ENCODE measurements around the gene CBLC. TPM values are rescaled to one million over a fixed set of nuclear protein-coding genes. Genes with fewer than 3 reads are reported as not detected.
A peak's percentile ranks its signal among the peaks of the same experiment; 100 is the strongest.

Gene CBLC
- total RNA-seq, 1 experiment from 2014 or later = 15.9 TPM

- Histone ChIP-seq H4K20me1 (ENCODE audit: control insufficient read depth, insufficient read depth, insufficient read length) (no peaks in the 10 kb centered on the region), H3K56ac (ENCODE audit: insufficient read length, low read depth, low read length) (no peak overlapping the region), H3K4ac (ENCODE audit: low read depth, low read length) (no peak overlapping the region), H2BK120ac (ENCODE audit: low read depth, low read length, poor library complexity, severe bottlenecking) (no peak overlapping the region), H3K18ac (ENCODE audit: insufficient read length, low read depth, low read length) (no peak overlapping the region), H2BK15ac (ENCODE audit: low read depth, low read length) (no peak overlapping the region), H4K5ac (ENCODE audit: insufficient read length, low read depth, low read length) (no peak overlapping the region), H3K27me3 (ENCODE audit: insufficient read depth, low read length) (peaks cover 35% of the 10 kb centered on the region), H3K27ac (ENCODE audit: insufficient read length, low read depth, low read length) (no peak overlapping the region), H3K9ac (ENCODE audit: extremely low read depth, insufficient read length, low read length) (no peak overlapping the region), H2BK20ac (ENCODE audit: low read depth, low read length, poor library complexity, severe bottlenecking) (no peak overlapping the region), H3K4me1 (ENCODE audit: insufficient read depth, low read length) (no peaks in the 10 kb centered on the region), H2AFZ (ENCODE audit: low read length) (no peak overlapping the region), H2BK12ac (ENCODE audit: insufficient read length, low read depth, low read length) (no peak overlapping the region), H3K23ac (ENCODE audit: insufficient read length, low read depth, low read length) (no peak overlapping the region), H3T11ph (ENCODE audit: low read length) (no peak overlapping the region), H3K79me2 (ENCODE audit: insufficient read depth, low read length) (no peaks in the 10 kb centered on the region), H3K23me2 (ENCODE audit: insufficient read length, low read depth, low read length, poor library complexity, severe bottlenecking) (peaks cover 23% of the 10 kb centered on the region), H2BK5ac (ENCODE audit: insufficient read length, low read length) (no peak overlapping the region), H4K8ac (replicated peaks; ENCODE audit: insufficient read length, low read depth, low read length) (no peak overlapping the region), H2AK5ac (ENCODE audit: insufficient read length, low read length) (no peak overlapping the region), H3K14ac (ENCODE audit: insufficient read depth, low read length) (no peak overlapping the region), H4K91ac (ENCODE audit: insufficient read length, low read depth, low read length) (no peak overlapping the region), H3K4me2 (ENCODE audit: insufficient read depth, insufficient read length, low read length) (no peak overlapping the region), H3K79me1 (ENCODE audit: insufficient read depth, low read depth, low read length, poor library complexity, severe bottlenecking) (no peaks in the 10 kb centered on the region), H3K9me3 (ENCODE audit: control insufficient read depth, low read depth, low read length) (no peaks in the 10 kb centered on the region)
- no peaks in the 10 kb centered on the region; a peak in 1 of 5 replicates for H3K9me3 Mint-ChIP-seq
- DNase-seq = no peak
- H3K27ac Mint-ChIP-seq = no peak overlapping the region
- TF ChIP-seq CTCF (conservative IDR thresholded peaks at IDR 0.05) = no peak
- H3K36me3 Mint-ChIP-seq (ENCODE audit: insufficient read depth in 1 of 3, low read depth in 3 of 3) = no peaks in the 10 kb centered on the region; a peak in 1 of 7 replicates
- peak overlapping the region in 1 of 2 experiments; percentile 66; a peak in 3 of 5 replicates for H3K4me3 Mint-ChIP-seq
- peaks cover 22 to 44% of the 10 kb centered on the region in 2 experiments for H3K4me1 Mint-ChIP-seq
- WGBS (ENCODE audit: extremely low coverage, insufficient read length, low lambda C conversion rate) = no CpG with 5 or more reads among the region's 7 CpGs
- peaks cover 88% of the 10 kb centered on the region for H3K27me3 Mint-ChIP-seq (ENCODE audit: low read depth)
Observed at GRCh38 chr19:44756089-44756562, 21.6 kb upstream of the CBLC start.
